ENCODE results near the gene RWDD4. TPM values are rescaled to one million over a fixed set of nuclear protein-coding genes. Genes with fewer than 3 reads are reported as not detected.

RWDD4 gene
- total RNA-seq (2022; extraction: Qiagen RNA extraction; ENCODE audit: low read depth), result 17.5 to 22.2 TPM (median 18.9 TPM) in 5 replicates

GRCh38 chr4:183659029-183659871, at the start of gene RWDD4, which contains the start of gene TRAPPC11:
Gene RWDD4 (minus strand): TSS chr4:183659185. CDS start chr4:183658952, 233 bp downstream.
Gene TRAPPC11 (plus strand): TSS chr4:183659293. CDS start chr4:183663868, 4,575 bp downstream.

Other genes with a start within 250 kb of the RWDD4 start
- 11.1 to 12.4 TPM (median 11.9 TPM) in 5 replicates for gene CDKN2AIP, start 214.5 kb downstream of the RWDD4 start, total RNA-seq (2022; extraction: Qiagen RNA extraction; ENCODE audit: low read depth)
- 9.2 to 13.5 TPM (median 11.5 TPM) in 5 replicates for gene ING2, start 154.1 kb downstream of the RWDD4 start, total RNA-seq (2022; extraction: Qiagen RNA extraction; ENCODE audit: low read depth)
- gene TRAPPC11, start 108 bp upstream of the RWDD4 start, total RNA-seq (2022; extraction: Qiagen RNA extraction; ENCODE audit: low read depth), result 8.6 to 19.8 TPM (median 10.5 TPM) in 5 replicates
- 2.1 to 3.5 TPM (median 2.5 TPM) in 5 replicates for gene STOX2, start 246.1 kb upstream of the RWDD4 start, total RNA-seq (2022; extraction: Qiagen RNA extraction; ENCODE audit: low read depth)